T follicular helper cell (primary cell): ENCODE data around the gene LONP1.
"Not testable (repeated sequence)": the region's sequence is repeated elsewhere in the genome, so short reads cannot be mapped to it uniquely, and the experiment has no call there.

ENCODE experiments used
- DNase-seq: peaks from one replicate; pipeline ENCODE4 v3.0.0-alpha.2; 2020; ENCODE audit warnings: low read depth

The LONP1 gene

GRCh38 chr19:5693195-5694166 lies 26.5 kb downstream of the LONP1 start:
- no peak for DNase-seq

- no peak for DNase-seq
These were observed 27.2 kb downstream of the LONP1 start for GRCh38 chr19:5692723-5693194.

- no peak for DNase-seq
These were observed 27.9 kb downstream of the LONP1 start for GRCh38 chr19:5691822-5692722.

- DNase-seq: no peak
These were observed 28.8 kb downstream of the LONP1 start for GRCh38 chr19:5690955-5691821.

- DNase-seq: peak; percentile 98
These were observed 29.6 kb downstream of the LONP1 start, which contains the start of gene RPL36 for GRCh38 chr19:5690125-5690954. RPL36 (plus strand) TSS chr19:5690295; CDS start chr19:5690508, 213 bp downstream.

- DNase-seq: not testable (repeated sequence)
These were observed 31.6 kb downstream of the LONP1 start for GRCh38 chr19:5688262-5688881.

GRCh38 chr19:5687360-5688198 lies 32.4 kb downstream of the LONP1 start:
- no peak for DNase-seq

GRCh38 chr19:5686647-5687359 lies 33.1 kb downstream of the LONP1 start:
- DNase-seq: peak; percentile 84

GRCh38 chr19:5686326-5686646 lies 33.7 kb downstream of the LONP1 start:
- no peak for DNase-seq

GRCh38 chr19:5684694-5685430 lies 35.1 kb downstream of the LONP1 start:
- no peak for DNase-seq

GRCh38 chr19:5683177-5683886 lies 36.6 kb downstream of the LONP1 start:
- DNase-seq: no peak

GRCh38 chr19:5682107-5682482 lies 37.9 kb downstream of the LONP1 start:
- DNase-seq: no peak

- no peak for DNase-seq
These were observed 38.4 kb downstream of the LONP1 start for GRCh38 chr19:5681391-5682106.

GRCh38 chr19:5680437-5681368 lies 39.2 kb downstream of the LONP1 start, which contains the start of the genes HSD11B1L and MICOS13:
HSD11B1L (plus strand) TSS chr19:5681027; CDS start chr19:5684833, 3,806 bp downstream.
MICOS13 (minus strand) TSS chr19:5680516; CDS start chr19:5680486, 30 bp downstream.
- DNase-seq: peak; percentile 98

- DNase-seq: no peak
These were observed 39.9 kb downstream of the LONP1 start for GRCh38 chr19:5680084-5680436.
